GM23248 (cell line): ENCODE measurements around the gene PRKCB. TPM values are rescaled to one million over a fixed set of nuclear protein-coding genes. Genes with fewer than 3 reads are reported as not detected.
A peak's percentile ranks its signal among the peaks of the same experiment; 100 is the strongest.

Experiments used
- DNase-seq: peaks from one replicate; pipeline ENCODE4 v3.0.0-alpha.2; 2015
- H2AFZ ChIP-seq: fragments of 200-600 bp; sonication (generic); 2 replicates; pipeline ENCODE4 v1.6.1; 2016; ENCODE audit warnings: antibody characterized with exemption
- H3F3A ChIP-seq: fragments of 200-600 bp; sonication (generic); 2 replicates; pipeline ENCODE4 v1.6.1; 2016; ENCODE audit warnings: mild to moderate bottlenecking, antibody characterized with exemption, mixed run types; ENCODE audit not compliant: insufficient read depth
- H3K27ac ChIP-seq: fragments of 200-600 bp; sonication (generic); 2 replicates; pipeline ENCODE4 v1.5.1; 2016; ENCODE audit warnings: mild to moderate bottlenecking
- H3K27me3 ChIP-seq: fragments of 200-600 bp; sonication (generic); replicated peaks from 2 replicates; pipeline ENCODE4 v1.6.1; 2016; ENCODE audit warnings: mild to moderate bottlenecking; ENCODE audit not compliant: insufficient read depth
- H3K36me3 ChIP-seq: fragments of 200-600 bp; sonication (generic); 2 replicates; pipeline ENCODE4 v1.6.1; 2016; ENCODE audit warnings: low read depth, mild to moderate bottlenecking
- H3K4me1 ChIP-seq: fragments of 200-600 bp; sonication (generic); 2 replicates; pipeline ENCODE4 v1.6.1; 2016; ENCODE audit warnings: mild to moderate bottlenecking; ENCODE audit not compliant: insufficient read depth
- H3K4me2 ChIP-seq: fragments of 200-600 bp; sonication (generic); one replicate; pipeline ENCODE4 v1.6.1; 2016; ENCODE audit warnings: mild to moderate bottlenecking; ENCODE audit not compliant: unreplicated experiment
- H3K4me3 ChIP-seq: fragments of 200-600 bp; sonication (generic); 2 replicates; pipeline ENCODE4 v1.5.1; 2016; ENCODE audit warnings: mild to moderate bottlenecking
- H3K79me2 ChIP-seq: fragments of 200-600 bp; sonication (generic); 2 replicates; pipeline ENCODE4 v1.6.1; 2016; ENCODE audit warnings: mild to moderate bottlenecking; ENCODE audit not compliant: insufficient read depth
- H3K9ac ChIP-seq: fragments of 200-600 bp; sonication (generic); 2 replicates; pipeline ENCODE4 v1.6.1; 2016; ENCODE audit warnings: mild to moderate bottlenecking
- H3K9me2 ChIP-seq: fragments of 200-600 bp; sonication (generic); 2 replicates; pipeline ENCODE4 v1.6.1; 2016; ENCODE audit warnings: mixed run types, mild to moderate bottlenecking, moderate library complexity; ENCODE audit not compliant: insufficient read depth
- H3K9me3 ChIP-seq: fragments of 200-600 bp; sonication (generic); one replicate; pipeline ENCODE4 v1.6.1; 2017; ENCODE audit warnings: low read depth
- H4K20me1 ChIP-seq: fragments of 200-600 bp; sonication (generic); 2 replicates; pipeline ENCODE4 v1.6.0; 2016; ENCODE audit not compliant: insufficient read depth
- EZH2 ChIP-seq: fragments of 200-600 bp; sonication (generic); IDR thresholded peaks from 2 replicates; pipeline ENCODE4 v1.6.1; 2018; ENCODE audit warnings: antibody characterized with exemption, mild to moderate bottlenecking; ENCODE audit not compliant: insufficient read depth, poor library complexity, severe bottlenecking
- EZH2phosphoT487 ChIP-seq: fragments of 200-600 bp; sonication (generic); IDR thresholded peaks from 2 replicates; pipeline ENCODE4 v1.6.1; 2018; ENCODE audit warnings: antibody characterized with exemption, moderate library complexity, mild to moderate bottlenecking, low read depth; ENCODE audit not compliant: insufficient read depth
- whole genome bisulfite sequencing, 2 experiments: methylation state at CpG; one replicate each; pipeline ENCODE4 v1.1.6; 2015 to 2017; ENCODE audit warnings: low lambda C conversion rate in 2 of 2, low coverage in 1 of 2; ENCODE audit errors: missing lambda C conversion rate in 2 of 2; 5-methylcytosine and 5-hydroxymethylcytosine counted together
- in situ Hi-C: fragments of 300-500 bp; cut with MboI; formaldehyde crosslinking; loops from 2 replicates; pipeline ENCODE4 v1.15.0; 2020
- polyA plus RNA-seq: library from polyadenylated mRNA; unstranded; fragments of >200 nt; fragmentation: Nextera tagmentation; extraction: Ambion mirVana; gene quantifications from 2 replicates; pipeline ENCODE4 v1.2.1, GENCODE V29; 2016
- total RNA-seq: library from RNA; depleted of rRNA; stranded (reverse); fragments of >200 nt; shearing (Covaris generic); gene quantifications from 2 replicates; pipeline ENCODE4 v1.2.3, GENCODE V29; 2014

Gene PRKCB
- total and polyA plus RNA-seq, 2 experiments from 2014 or later, result not detected

DNA sequence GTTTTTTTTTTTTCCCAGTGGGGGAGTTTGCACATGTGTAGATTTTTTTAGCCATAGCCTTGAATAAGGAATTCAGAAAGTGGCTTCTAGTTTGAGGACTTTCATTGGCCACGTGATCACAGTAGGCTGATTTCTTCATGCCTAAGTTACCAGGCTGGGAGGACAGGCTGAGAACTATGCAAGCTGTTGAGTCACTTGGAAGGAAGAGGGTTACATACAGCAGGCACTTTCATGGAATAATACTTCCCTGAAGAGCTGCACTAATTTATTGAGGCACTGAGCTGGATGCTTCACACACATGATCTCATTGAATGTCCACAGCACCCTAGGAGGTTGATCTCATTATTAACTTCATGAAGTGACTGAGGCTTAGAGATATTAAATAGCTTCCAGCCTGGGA lies 22.8 kb downstream of the PRKCB start:
- H3K36me3 ChIP-seq, result no peaks in the 10 kb centered on the region
- no peaks in the 10 kb centered on the region for H3K9me3 ChIP-seq
- no peaks in the 10 kb centered on the region for H3K79me2 ChIP-seq
- H2AFZ ChIP-seq, result no peak overlapping the region
- no peak overlapping the region for H3K4me2 ChIP-seq
- no peaks in the 10 kb centered on the region for H3F3A ChIP-seq
- peak; percentile 5 for DNase-seq
- no peaks in the 10 kb centered on the region for H4K20me1 ChIP-seq
- no peaks in the 10 kb centered on the region for H3K27me3 ChIP-seq
- TF ChIP-seq EZH2phosphoT487 (no peak), EZH2 (no peak)
- H3K9me2 ChIP-seq, result no peaks in the 10 kb centered on the region
- H3K9ac ChIP-seq, result no peak overlapping the region
- H3K27ac ChIP-seq, result no peak overlapping the region
- in situ Hi-C loops, result no loop called here
- WGBS, 2 experiments, result 6 to 25% methylated on average over 1 of the region's 1 CpG
- H3K4me3 ChIP-seq, result no peak overlapping the region
- no peaks in the 10 kb centered on the region for H3K4me1 ChIP-seq

DNA sequence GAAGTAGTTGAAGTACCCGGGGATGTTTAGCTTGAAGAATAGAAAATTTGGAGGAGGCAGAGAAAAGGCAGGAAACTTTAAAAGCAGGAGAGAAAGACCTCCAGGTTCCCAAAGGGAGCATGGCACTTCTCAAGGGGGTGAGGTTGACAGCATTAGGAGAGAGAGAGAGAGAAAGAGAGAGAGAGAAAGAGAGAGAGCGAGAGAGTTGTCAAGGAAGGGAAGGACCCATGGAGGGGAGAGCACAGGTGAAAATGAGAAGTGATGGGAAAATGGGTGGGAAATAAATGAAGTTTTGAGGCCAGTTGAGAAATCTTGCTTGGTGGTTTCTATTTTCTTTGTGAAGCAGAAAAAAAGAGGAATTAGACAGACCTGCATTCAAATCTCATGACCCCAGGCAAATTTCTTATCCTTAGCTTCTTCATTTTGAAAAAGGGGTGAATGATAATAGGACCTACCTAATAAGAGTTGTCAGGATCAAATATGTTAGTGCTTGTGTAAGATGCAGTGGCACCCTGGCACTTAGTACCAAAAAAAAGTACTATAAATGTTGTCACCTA lies 24.0 kb downstream of the PRKCB start:
- H3K36me3 ChIP-seq, result no peaks in the 10 kb centered on the region
- no peaks in the 10 kb centered on the region for H3K27me3 ChIP-seq
- no peak overlapping the region for H3K4me2 ChIP-seq
- no peak overlapping the region for H3K9ac ChIP-seq
- 32 to 40% methylated on average over 1 to 2 of the region's 2 CpGs for WGBS, 2 experiments
- no peaks in the 10 kb centered on the region for H3F3A ChIP-seq
- H3K4me1 ChIP-seq, result no peaks in the 10 kb centered on the region
- no peaks in the 10 kb centered on the region for H4K20me1 ChIP-seq
- no peaks in the 10 kb centered on the region for H3K9me2 ChIP-seq
- no peak overlapping the region for H3K4me3 ChIP-seq
- in situ Hi-C loops, result no loop called here
- no peak for DNase-seq
- no peak overlapping the region for H2AFZ ChIP-seq
- H3K27ac ChIP-seq, result no peak overlapping the region
- H3K79me2 ChIP-seq, result no peaks in the 10 kb centered on the region
- TF ChIP-seq EZH2 (no peak), EZH2phosphoT487 (no peak)
- H3K9me3 ChIP-seq, result no peaks in the 10 kb centered on the region

GRCh38 chr16:23861874-23862273 lies 26.1 kb downstream of the PRKCB start:
- H3K27ac ChIP-seq, result no peak overlapping the region
- H3K79me2 ChIP-seq, result no peaks in the 10 kb centered on the region
- H2AFZ ChIP-seq, result no peak overlapping the region
- H3K4me2 ChIP-seq, result no peak overlapping the region
- no peaks in the 10 kb centered on the region for H3K27me3 ChIP-seq
- H3K4me3 ChIP-seq, result no peak overlapping the region
- no peaks in the 10 kb centered on the region for H4K20me1 ChIP-seq
- no peak overlapping the region for H3K9ac ChIP-seq
- H3K9me3 ChIP-seq, result no peaks in the 10 kb centered on the region
- in situ Hi-C loops, result no loop called here
- 8 to 29% methylated on average over 3 of the region's 3 CpGs for WGBS, 2 experiments
- no peaks in the 10 kb centered on the region for H3K36me3 ChIP-seq
- no peaks in the 10 kb centered on the region for H3K9me2 ChIP-seq
- no peaks in the 10 kb centered on the region for H3F3A ChIP-seq
- no peak for TF ChIP-seq EZH2
- no peak for TF ChIP-seq EZH2phosphoT487
- no peaks in the 10 kb centered on the region for H3K4me1 ChIP-seq
- no peak for DNase-seq

DNA sequence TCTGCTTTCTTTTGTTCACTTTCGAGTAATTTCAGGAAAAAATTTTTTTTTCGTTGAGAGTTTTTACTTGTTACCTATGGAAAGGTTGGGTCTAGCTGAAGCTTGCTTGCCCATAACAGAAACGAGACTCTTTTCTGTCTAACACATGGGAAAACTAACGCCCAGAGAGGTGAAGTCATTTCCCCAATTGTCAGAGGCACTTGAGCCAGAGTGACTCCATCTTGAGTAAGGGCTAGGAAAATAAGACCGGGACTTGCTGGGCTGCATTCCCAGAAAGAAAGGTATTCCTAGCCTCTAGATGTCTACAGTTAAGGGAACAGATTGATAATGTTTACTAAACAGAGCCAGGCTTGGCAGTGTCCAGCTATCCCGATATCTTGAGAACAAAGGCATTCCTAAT lies 26.8 kb downstream of the PRKCB start:
- Histone ChIP-seq H3K4me2 (no peak overlapping the region), H3K36me3 (no peaks in the 10 kb centered on the region), H2AFZ (no peak overlapping the region), H3K4me1 (no peaks in the 10 kb centered on the region), H3K79me2 (no peaks in the 10 kb centered on the region), H4K20me1 (no peaks in the 10 kb centered on the region), H3K9me3 (no peaks in the 10 kb centered on the region), H3K9ac (no peak overlapping the region), H3K27me3 (no peaks in the 10 kb centered on the region), H3K27ac (no peak overlapping the region), H3K4me3 (no peak overlapping the region), H3K9me2 (no peaks in the 10 kb centered on the region), H3F3A (no peaks in the 10 kb centered on the region)
- in situ Hi-C loops, result no loop called here
- 8 to 18% methylated on average over 6 of the region's 6 CpGs for WGBS, 2 experiments
- TF ChIP-seq EZH2, result no peak
- TF ChIP-seq EZH2phosphoT487, result no peak
- DNase-seq, result no peak
